GM19238 (cell line): ENCODE data around the gene LYRM1.
"Not testable (repeated sequence)": the region's sequence is repeated elsewhere in the genome, so short reads cannot be mapped to it uniquely, and the experiment has no call there.

Source experiments
- DNase-seq: peaks from one replicate; pipeline ENCODE4 v3.0.0; 2011; ENCODE audit warnings: low spot score; ENCODE audit not compliant: insufficient read length

The LYRM1 gene

GRCh38 chr16:20931066-20931600 is 30.6 kb downstream of the LYRM1 start:
- DNase-seq = no peak

GRCh38 chr16:20933589-20933988 is 33.0 kb downstream of the LYRM1 start:
- no peak for DNase-seq

GRCh38 chr16:20937736-20938135 is 37.2 kb downstream of the LYRM1 start:
- DNase-seq = no peak

GRCh38 chr16:20938426-20938825 is 37.9 kb downstream of the LYRM1 start:
- DNase-seq = no peak

- DNase-seq = no peak
Observed at GRCh38 chr16:20939611-20940010, 39.0 kb downstream of the LYRM1 start.

- no peak for DNase-seq
Observed at GRCh38 chr16:20940871-20941635, 40.5 kb downstream of the LYRM1 start.

GRCh38 chr16:20941636-20941926 is 41.0 kb downstream of the LYRM1 start:
- DNase-seq = no peak

- no peak for DNase-seq
Observed at GRCh38 chr16:20942256-20942655, 41.7 kb downstream of the LYRM1 start.

- no peak for DNase-seq
Observed at GRCh38 chr16:20944861-20945574, 44.4 kb downstream of the LYRM1 start.

- DNase-seq = not testable (repeated sequence)
Observed at GRCh38 chr16:20945575-20945875, 45.0 kb downstream of the LYRM1 start.

- DNase-seq = no peak
Observed at GRCh38 chr16:20946015-20946629, 45.6 kb downstream of the LYRM1 start.

- no peak for DNase-seq
Observed at GRCh38 chr16:20948444-20948843, 47.9 kb downstream of the LYRM1 start.

- no peak for DNase-seq
Observed at GRCh38 chr16:20949660-20950059, 49.1 kb downstream of the LYRM1 start.

- DNase-seq = no peak
Observed at GRCh38 chr16:20950294-20950693, 49.7 kb downstream of the LYRM1 start.

GRCh38 chr16:20952139-20952920 is 51.8 kb downstream of the LYRM1 start:
- no peak for DNase-seq

GRCh38 chr16:20954574-20954973 is 54.0 kb downstream of the LYRM1 start:
- no peak for DNase-seq

- no peak for DNase-seq
Observed at GRCh38 chr16:20956319-20956718, 55.7 kb downstream of the LYRM1 start.

- DNase-seq = no peak
Observed at GRCh38 chr16:20957153-20957552, 56.6 kb downstream of the LYRM1 start.

- DNase-seq = no peak
Observed at GRCh38 chr16:20960899-20961298, 60.3 kb downstream of the LYRM1 start.

- no peak for DNase-seq
Observed at GRCh38 chr16:20968765-20969164, 68.2 kb downstream of the LYRM1 start.

- no peak for DNase-seq
Observed at GRCh38 chr16:20969386-20969785, 68.8 kb downstream of the LYRM1 start.

GRCh38 chr16:20971401-20971800 is 70.8 kb downstream of the LYRM1 start:
- no peak for DNase-seq
